K562 (cell line): ENCODE measurements around the gene PCDHB13.

Source experiments
- CTCF ChIP-seq, 3 experiments: IDR thresholded peaks in 2 of 3; conservative IDR thresholded peaks in 1 of 3; 2 replicates each; pipeline ENCODE4 v1.5.1; 2011 to 2012; ENCODE audit warnings: low read length in 3 of 3, mild to moderate bottlenecking in 3 of 3, control low read depth in 2 of 3, improper control_type of control experiment in 1 of 3, inconsistent platforms in 1 of 3, low read depth in 1 of 3, mixed read lengths in 1 of 3, moderate library complexity in 1 of 3; ENCODE audit not compliant: insufficient read depth in 2 of 3
- FOXK2 ChIP-seq, 2 experiments: fragments of 450-650 bp; IDR thresholded peaks in 1 of 2; conservative IDR thresholded peaks in 1 of 2; 2 replicates each; pipeline ENCODE4 v1.6.1; 2016; ENCODE audit warnings: low read depth in 2 of 2, mild to moderate bottlenecking in 1 of 2
- YY1 ChIP-seq, 3 experiments: IDR thresholded peaks; 2 replicates each; pipeline ENCODE4 v1.6.1; 2011; ENCODE audit warnings: low read length in 2 of 3, mild to moderate bottlenecking in 2 of 3, moderate library complexity in 2 of 3, borderline replicate concordance in 1 of 3, control low read depth in 1 of 3, low read depth in 1 of 3; ENCODE audit not compliant: insufficient read depth in 3 of 3, insufficient replicate concordance in 2 of 3, control insufficient read depth in 1 of 3, insufficient read length in 1 of 3; ENCODE audit errors: extremely low read depth in 1 of 3
- ZNF282 ChIP-seq: sonication (generic); formaldehyde crosslinking; IDR thresholded peaks from 2 replicates; pipeline ENCODE4 v1.8.1; 2023; ENCODE audit warnings: missing genetic modification reagents

GRCh38 chr5:141234109-141234667 is 20.5 kb downstream of the PCDHB13 start:
- no peak for TF ChIP-seq ZNF282 (CRISPR knock-in tag)
- peak; percentile 48 to 68 (median 54); a peak in 4 of 6 replicates for TF ChIP-seq CTCF (IDR thresholded peaks at IDR 0.05 in 2 of 3, conservative IDR thresholded peaks at IDR 0.05 in 1 of 3; ENCODE audit: insufficient read depth in 2 of 3, low read depth in 1 of 3, low read length in 3 of 3)
- TF ChIP-seq FOXK2 (conservative IDR thresholded peaks at IDR 0.05 in 1 of 2, IDR thresholded peaks at IDR 0.05 in 1 of 2; ENCODE audit: low read depth in 2 of 2), result no peak
- no peak for TF ChIP-seq YY1 (IDR thresholded peaks at IDR 0.05; ENCODE audit: borderline replicate concordance in 1 of 3, control insufficient read depth in 1 of 3, extremely low read depth in 1 of 3, insufficient read depth in 3 of 3, insufficient read length in 1 of 3, insufficient replicate concordance in 2 of 3, low read depth in 1 of 3, low read length in 2 of 3)
